Prostate gland (tissue), 2 donors: ENCODE measurements around the gene GPS2. TPM values are rescaled to one million over a fixed set of nuclear protein-coding genes. Genes with fewer than 3 reads are reported as not detected.

Experiments used
- DNase-seq: peaks from one replicate; pipeline ENCODE4 v3.0.0-alpha.2; 2019; ENCODE audit warnings: low spot score
- H3K27ac ChIP-seq, 2 donors: fragments of 200-600 bp; sonication (generic); 2 replicates each; pipeline ENCODE4 v1.5.1; 2017 to 2019
- H3K27me3 ChIP-seq: fragments of 200-600 bp; sonication (generic); replicated peaks from 2 replicates; pipeline ENCODE4 v1.5.1; 2019; ENCODE audit not compliant: insufficient read depth
- H3K36me3 ChIP-seq, 2 donors: fragments of 200-600 bp; sonication (generic); 1 replicate in 1 of 2; 2 replicates in 1 of 2; pipeline versions ENCODE4 v1.5.1 to v1.8.1; 2017 to 2019
- H3K4me1 ChIP-seq: fragments of 200-600 bp; sonication (generic); replicated peaks from 2 replicates; pipeline ENCODE4 v1.5.1; 2019
- H3K4me3 ChIP-seq, 2 donors: fragments of 200-600 bp; sonication (generic); 2 replicates each; pipeline ENCODE4 v1.5.1; 2017 to 2019
- H3K9me3 ChIP-seq: fragments of 200-600 bp; sonication (generic); 2 replicates; pipeline ENCODE4 v1.5.1; 2017
- CTCF ChIP-seq, 4 experiments: fragments of 200-600 bp in 2 of 4; fragments of 450-650 bp in 2 of 4; sonication (generic) in 2 of 4; IDR thresholded peaks; 1 replicate in 3 of 4; 2 replicates in 1 of 4; pipeline ENCODE4 v1.5.1; 2016 to 2019; ENCODE audit warnings: antibody characterized with exemption in 4 of 4, mild to moderate bottlenecking in 2 of 4, moderate library complexity in 2 of 4
- POLR2A ChIP-seq: fragments of 450-650 bp; IDR thresholded peaks from one replicate; pipeline ENCODE4 v1.6.1; 2016; ENCODE audit warnings: antibody characterized with exemption, mild to moderate bottlenecking
- POLR2AphosphoS5 ChIP-seq: sonication (generic); formaldehyde crosslinking; IDR thresholded peaks from one replicate; pipeline ENCODE4 v1.6.1; 2017; ENCODE audit warnings: antibody characterized with exemption
- WGBS: methylation state at CpG from one replicate; pipeline ENCODE4 v1.1.5; 2018; 5-methylcytosine and 5-hydroxymethylcytosine counted together
- intact Hi-C: fragments of 100-400 bp; cut with DNase I; formaldehyde crosslinking; loops from one replicate; pipeline ENCODE4 v1.14.2; 2022
- total RNA-seq, 2 donors: library from RNA; depleted of rRNA; stranded (reverse); fragments of >200 nt; gene quantifications; one replicate each; pipeline ENCODE4 v1.1.0, GENCODE V29; 2016

GPS2 gene
- total RNA-seq, 2 donors from 2014 or later: 88.4 to 140 TPM

DNA sequence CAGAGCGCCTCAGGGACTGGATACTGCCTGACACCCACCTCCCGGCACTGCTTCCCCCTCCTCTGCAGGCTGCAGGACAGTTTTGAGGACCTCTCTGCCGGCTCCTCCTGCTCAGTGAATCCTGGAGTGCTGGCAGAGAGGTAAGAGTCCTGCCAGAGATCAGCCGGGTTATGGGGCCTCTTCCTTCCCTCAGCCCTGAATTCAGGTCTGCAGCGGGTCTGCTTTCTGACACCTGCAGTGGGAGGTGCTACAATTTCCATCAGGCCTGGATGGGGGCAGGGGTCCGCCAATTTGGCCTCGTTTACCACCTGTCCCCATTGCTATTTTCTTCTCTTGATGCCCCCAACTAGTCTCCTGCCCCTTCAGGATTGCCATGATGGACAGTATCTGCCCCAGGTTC lies 17.0 kb upstream of the GPS2 start:
- Histone ChIP-seq H3K9me3 (no peaks in the 10 kb centered on the region), H3K27me3 (no peaks in the 10 kb centered on the region), H3K36me3 (no peaks in the 10 kb centered on the region), H3K4me1 (peaks cover 6% of the 10 kb centered on the region), H3K27ac (no peak overlapping the region), H3K4me3 (no peak overlapping the region)
- intact Hi-C loops: no loop called here
- 51% methylated on average over 7 of the region's 7 CpGs for WGBS
- TF ChIP-seq CTCF (IDR thresholded peaks at IDR 0.05) (no peak), POLR2AphosphoS5 (no peak), POLR2A (no peak)
- DNase-seq: no peak

DNA sequence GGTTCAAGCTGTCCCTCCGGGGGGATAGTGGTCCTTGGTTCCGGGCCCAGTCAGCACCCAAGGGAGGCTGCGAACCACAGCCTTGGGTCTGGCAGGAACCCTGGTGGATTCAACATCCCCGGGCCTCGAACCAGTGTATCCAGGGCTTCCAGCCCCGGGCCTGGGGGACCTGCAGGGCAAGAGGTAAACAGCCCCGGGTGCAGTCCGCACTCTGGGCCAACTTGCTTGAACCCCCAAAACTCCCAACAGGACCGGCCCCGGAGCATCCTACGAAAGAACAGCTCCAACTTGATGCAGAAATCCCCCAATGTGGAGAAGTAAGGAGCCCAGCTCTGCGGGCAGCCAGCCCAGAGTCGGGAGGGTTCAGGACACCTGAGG lies 15.5 kb upstream of the GPS2 start:
- H3K4me1 ChIP-seq: peaks cover 6% of the 10 kb centered on the region
- DNase-seq: no peak
- TF ChIP-seq CTCF (IDR thresholded peaks at IDR 0.05) (no peak), POLR2A (no peak), POLR2AphosphoS5 (no peak)
- peak overlapping the region; percentile 72 to 87 for H3K4me3 ChIP-seq
- H3K9me3 ChIP-seq: no peaks in the 10 kb centered on the region
- peak overlapping the region; percentile 82 to 84 for H3K27ac ChIP-seq
- no peaks in the 10 kb centered on the region for H3K36me3 ChIP-seq
- intact Hi-C loops: no loop called here
- 58% methylated on average over 10 of the region's 13 CpGs for WGBS
- H3K27me3 ChIP-seq: no peaks in the 10 kb centered on the region

DNA sequence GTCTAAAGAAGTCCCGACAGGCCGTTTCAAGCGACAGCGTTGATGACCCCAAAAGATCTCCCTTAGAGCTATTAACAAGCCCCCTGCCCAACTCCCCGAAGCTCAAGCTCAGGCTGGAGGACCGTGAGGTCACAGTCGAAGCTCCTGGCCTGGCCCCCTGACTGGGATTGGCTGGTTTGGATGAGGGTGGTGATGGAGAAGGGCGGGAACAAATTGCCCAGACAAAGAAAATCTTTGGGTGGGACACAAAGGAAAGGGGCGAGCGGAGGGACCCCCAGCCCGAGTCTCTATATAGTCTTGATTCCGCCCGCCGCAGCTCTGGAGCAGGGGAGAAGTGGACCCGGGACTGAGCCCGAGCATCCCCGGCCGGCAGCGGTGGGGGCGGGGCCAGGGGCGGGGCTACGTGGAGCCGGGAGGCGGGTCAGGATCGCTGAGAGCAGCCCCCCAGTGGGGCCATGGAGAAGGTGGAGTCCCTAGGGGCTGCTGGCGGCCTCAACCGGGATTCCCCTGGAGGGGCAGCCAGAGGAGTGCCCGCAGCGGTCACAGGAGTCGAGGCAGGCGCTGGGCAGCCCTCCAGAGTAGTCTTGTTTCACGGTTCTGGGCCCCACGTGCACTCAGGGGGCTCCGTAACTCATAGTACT lies 15.0 kb upstream of the GPS2 start:
- Histone ChIP-seq H3K4me3 (peak overlapping the region; percentile 72 to 87), H3K27ac (peak overlapping the region; percentile 82 to 84), H3K9me3 (no peaks in the 10 kb centered on the region), H3K4me1 (peaks cover 6% of the 10 kb centered on the region), H3K36me3 (no peaks in the 10 kb centered on the region), H3K27me3 (no peaks in the 10 kb centered on the region)
- TF ChIP-seq POLR2AphosphoS5: no peak
- WGBS: under 1% methylated on average over 28 of the region's 34 CpGs
- intact Hi-C loops: no loop called here
- peak; percentile 69 for DNase-seq

DNA sequence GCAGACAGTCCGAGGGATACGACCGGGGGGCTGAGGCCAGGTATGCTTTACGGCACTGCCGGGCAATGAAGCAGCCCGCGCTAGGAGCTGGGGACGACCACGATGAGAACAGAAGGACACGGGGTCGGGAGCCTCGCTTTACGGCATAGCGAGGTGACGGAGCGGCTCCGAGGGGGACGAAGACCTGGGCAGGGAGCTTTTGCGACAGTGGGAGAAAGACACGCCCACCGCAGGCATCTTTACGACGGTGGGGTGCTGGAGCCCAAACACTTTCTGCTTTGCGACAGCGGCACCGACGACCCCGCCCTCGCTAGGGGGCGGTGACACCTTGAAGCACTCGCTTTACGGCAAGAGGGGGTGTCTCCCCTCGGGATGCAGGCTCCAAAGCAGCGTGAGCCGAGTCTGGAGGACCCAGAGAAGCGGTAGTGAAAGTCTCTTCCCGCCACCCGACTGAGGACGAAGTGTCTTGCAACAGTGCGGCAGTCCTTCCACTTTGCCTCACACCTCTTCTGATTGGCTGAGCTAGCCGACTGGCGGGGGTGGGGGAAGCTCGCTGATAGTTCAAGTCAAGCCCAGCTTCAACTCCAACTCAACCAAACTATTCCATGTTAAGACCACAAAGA lies 14.3 kb upstream of the GPS2 start:
- Histone ChIP-seq H3K27ac (peak overlapping the region; percentile 82 to 84), H3K4me1 (peaks cover 6% of the 10 kb centered on the region), H3K4me3 (peak overlapping the region; percentile 72 to 87), H3K9me3 (no peaks in the 10 kb centered on the region), H3K36me3 (no peaks in the 10 kb centered on the region), H3K27me3 (no peaks in the 10 kb centered on the region)
- DNase-seq: peak; percentile 96
- WGBS: under 1% methylated on average over 43 of the region's 43 CpGs
- TF ChIP-seq POLR2A (peak; percentile 60), POLR2AphosphoS5 (peak; percentile 96), CTCF (IDR thresholded peaks at IDR 0.05) (peak in 2 of 4 experiments; percentile 16 to 25)
- intact Hi-C loops: no loop called here

GRCh38 chr17:7328840-7329373 lies 13.7 kb upstream of the GPS2 start, which contains the start of gene NEURL4:
NEURL4 (minus strand) TSS chr17:7329335; CDS start chr17:7329312, 23 bp downstream.
- WGBS: under 1% methylated on average over 31 of the region's 50 CpGs
- peak in 1 of 4 experiments; percentile 5 for TF ChIP-seq CTCF (IDR thresholded peaks at IDR 0.05)
- no peak for TF ChIP-seq POLR2A
- Histone ChIP-seq H3K4me1 (peaks cover 6% of the 10 kb centered on the region), H3K9me3 (no peaks in the 10 kb centered on the region), H3K4me3 (peak within 1 kb of the TSS; percentile 72 to 87), H3K36me3 (no peaks in the 10 kb centered on the region), H3K27me3 (no peaks in the 10 kb centered on the region), H3K27ac (peak within 1 kb of the TSS; percentile 82 to 84)
- no peak for DNase-seq
- intact Hi-C loops: no loop called here
